ENCODE data around the gene RPS6KB2. TPM values are rescaled to one million over a fixed set of nuclear protein-coding genes. Genes with fewer than 3 reads are reported as not detected.

Gene RPS6KB2
- total RNA-seq, 2 experiments from 2014 or later: 69.3 to 72.0 TPM

DNA sequence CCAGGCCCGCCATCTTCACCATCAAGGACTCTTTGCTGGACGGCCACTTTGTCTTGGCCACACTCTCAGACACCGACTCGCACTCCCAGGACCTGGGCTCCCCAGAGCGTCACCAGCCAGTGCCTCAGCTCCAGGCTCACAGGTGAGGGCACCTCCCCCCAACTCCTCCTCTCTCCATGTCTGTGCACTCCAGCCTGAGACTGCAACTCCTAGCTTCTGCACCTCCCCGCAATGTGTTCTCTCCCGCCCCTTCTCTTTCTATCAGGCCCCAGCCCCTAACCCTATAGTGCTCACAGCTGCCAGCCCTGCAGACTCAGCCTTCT lies 32.1 kb upstream of the RPS6KB2 start:
- Histone ChIP-seq H3K9me3 (ENCODE audit: control insufficient read depth in 1 of 2, insufficient read depth in 1 of 2, low read length in 2 of 2) (peaks cover 0 to 5% of the 10 kb centered on the region in 2 experiments), H3K27me3 (ENCODE audit: control insufficient read depth in 1 of 2, insufficient read depth in 2 of 2, low read length in 2 of 2) (peaks cover 0 to 3% of the 10 kb centered on the region in 2 experiments), H3K36me3 (ENCODE audit: insufficient read depth, low read length) (peaks cover 57% of the 10 kb centered on the region), H3K4me3 (ENCODE audit: low read length) (no peak overlapping the region), H3K4me1 (ENCODE audit: insufficient read depth, low read length) (peaks cover 72% of the 10 kb centered on the region), H3K27ac (ENCODE audit: low read depth in 1 of 2, low read length in 2 of 2) (peak overlapping the region; percentile 55 to 61)
- ATAC-seq (ENCODE audit: poor library complexity) (no peak), DNase-seq (no peak)
- H3K4me3 Mint-ChIP-seq: peak overlapping the region; percentile 0
- H3K27ac Mint-ChIP-seq: no peak overlapping the region
- intact Hi-C loops (cut with DNase I, micrococcal nuclease): loop anchor here in 1 of 2 experiments (10.0 kb wide), 1 partner anchor 209 kb away; the partner anchor contains the start of gene NDUFV1
- TF ChIP-seq CTCF (IDR thresholded peaks at IDR 0.05): no peak
- ChIA-PET CTCF (interaction anchor here (0.8 to 1.5 kb wide), 2 partner anchors 9 to 13 kb away, joined by 3 read pairs; no protein-coding TSS in a partner anchor), POLR2A (interaction anchor here (0.8 to 3.1 kb wide), 8 partner anchors 13 to 87 kb away, joined by 3 to 22 read pairs (median 4); partner anchors contain the start of genes AIP, PTPRCAP and RPS6KB2)
- peaks cover 35% of the 10 kb centered on the region for H3K36me3 Mint-ChIP-seq (ENCODE audit: low read depth)
- peaks cover 45% of the 10 kb centered on the region for H3K4me1 Mint-ChIP-seq (ENCODE audit: low read depth)
- no peaks in the 10 kb centered on the region for H3K27me3 Mint-ChIP-seq
- no peaks in the 10 kb centered on the region for H3K9me3 Mint-ChIP-seq

GRCh38 chr11:67396587-67397389 lies 31.5 kb upstream of the RPS6KB2 start:
- no peaks in the 10 kb centered on the region for H3K27me3 Mint-ChIP-seq
- ChIA-PET POLR2A (interaction anchor here (0.8 to 3.1 kb wide), 9 partner anchors 12 to 86 kb away, joined by 3 to 22 read pairs (median 4); partner anchors contain the start of genes AIP, PTPRCAP and RPS6KB2), CTCF (interaction anchor here (0.8 kb wide), 1 partner anchor 14 kb away, joined by 3 read pairs; no protein-coding TSS in a partner anchor)
- H3K4me1 ChIP-seq (ENCODE audit: insufficient read depth, low read length): peaks cover 69% of the 10 kb centered on the region
- H3K9me3 ChIP-seq (ENCODE audit: control insufficient read depth in 1 of 2, insufficient read depth in 1 of 2, low read length in 2 of 2): peaks cover 0 to 5% of the 10 kb centered on the region in 2 experiments
- H3K4me3 ChIP-seq (ENCODE audit: low read length): no peak overlapping the region
- H3K4me3 Mint-ChIP-seq: peak overlapping the region; percentile 84
- H3K9me3 Mint-ChIP-seq: no peaks in the 10 kb centered on the region
- H3K36me3 Mint-ChIP-seq (ENCODE audit: low read depth): peaks cover 35% of the 10 kb centered on the region
- H3K27ac ChIP-seq (ENCODE audit: low read depth in 1 of 2, low read length in 2 of 2): peak overlapping the region; percentile 55 to 61
- H3K27ac Mint-ChIP-seq: peak overlapping the region; percentile 84
- H3K4me1 Mint-ChIP-seq (ENCODE audit: low read depth): peaks cover 42% of the 10 kb centered on the region
- TF ChIP-seq CTCF (IDR thresholded peaks at IDR 0.05): no peak
- peak in 2 of 14 experiments; percentile 54 to 66 for DNase-seq
- ATAC-seq (ENCODE audit: poor library complexity): no peak
- intact Hi-C loops (cut with DNase I, micrococcal nuclease): loop anchor here in 1 of 2 experiments (10.0 kb wide), 1 partner anchor 208 kb away; the partner anchor contains the start of gene NDUFV1
- peaks cover 57% of the 10 kb centered on the region for H3K36me3 ChIP-seq (ENCODE audit: insufficient read depth, low read length)
- H3K27me3 ChIP-seq (ENCODE audit: control insufficient read depth in 1 of 2, insufficient read depth in 2 of 2, low read length in 2 of 2): peaks cover 0 to 3% of the 10 kb centered on the region in 2 experiments

- H3K9me3 ChIP-seq (ENCODE audit: control insufficient read depth in 1 of 2, insufficient read depth in 1 of 2, low read length in 2 of 2): peaks cover 0 to 5% of the 10 kb centered on the region in 2 experiments
- Mint-ChIP-seq H3K27me3 (no peaks in the 10 kb centered on the region), H3K36me3 (ENCODE audit: low read depth) (peaks cover 35% of the 10 kb centered on the region), H3K4me3 (peak overlapping the region; percentile 60), H3K27ac (peak overlapping the region; percentile 84), H3K9me3 (no peaks in the 10 kb centered on the region), H3K4me1 (ENCODE audit: low read depth) (peaks cover 42% of the 10 kb centered on the region)
- ChIA-PET CTCF (interaction anchor here (0.7 kb wide), 1 partner anchor 68 kb away, joined by 3 read pairs; no protein-coding TSS in a partner anchor), POLR2A (interaction anchor here (1.0 to 3.1 kb wide), 3 partner anchors 11 to 40 kb away, joined by 3 to 22 read pairs (median 13); partner anchors contain the start of gene PTPRCAP)
- DNase-seq: no peak
- H3K27ac ChIP-seq (ENCODE audit: low read depth in 1 of 2, low read length in 2 of 2): peak overlapping the region; percentile 55 to 61
- no peak for ATAC-seq (ENCODE audit: poor library complexity)
- H3K27me3 ChIP-seq (ENCODE audit: control insufficient read depth in 1 of 2, insufficient read depth in 2 of 2, low read length in 2 of 2): peaks cover 0 to 3% of the 10 kb centered on the region in 2 experiments
- no peak for TF ChIP-seq CTCF (IDR thresholded peaks at IDR 0.05)
- intact Hi-C loops (cut with DNase I, micrococcal nuclease): loop anchor here in 1 of 2 experiments (10.0 kb wide), 1 partner anchor 207 kb away; the partner anchor contains the start of gene NDUFV1
- H3K36me3 ChIP-seq (ENCODE audit: insufficient read depth, low read length): peaks cover 57% of the 10 kb centered on the region
- H3K4me3 ChIP-seq (ENCODE audit: low read length): no peak overlapping the region
- H3K4me1 ChIP-seq (ENCODE audit: insufficient read depth, low read length): peaks cover 72% of the 10 kb centered on the region
These were observed 30.8 kb upstream of the RPS6KB2 start for GRCh38 chr11:67397536-67397935.

Measured in CD4-positive, alpha-beta T cell (primary cell).